ENCODE data around the gene POLR1E.

POLR1E gene

GRCh38 chr9:37437621-37438020 lies 48.1 kb upstream of the POLR1E start:
- Histone ChIP-seq H3K9ac (ENCODE audit: low read length) (no peak overlapping the region), H3K27me3 (ENCODE audit: low read length) (no peaks in the 10 kb centered on the region), H3K79me2 (ENCODE audit: insufficient read depth, low read length) (peaks cover 27% of the 10 kb centered on the region), H3K36me3 (ENCODE audit: low read length) (peaks cover 33% of the 10 kb centered on the region), H3F3A (ENCODE audit: insufficient read depth) (peaks cover 30% of the 10 kb centered on the region), H3K4me3 (ENCODE audit: insufficient read depth, low read length, poor library complexity, severe bottlenecking) (no peak overlapping the region), H2AFZ (ENCODE audit: low read depth, low read length, severe bottlenecking) (no peak overlapping the region), H3K4me2 (ENCODE audit: low read depth, low read length, poor library complexity, severe bottlenecking) (no peak overlapping the region), H3K9me3 (ENCODE audit: insufficient read depth, low read length) (no peaks in the 10 kb centered on the region), H4K20me1 (ENCODE audit: low read depth, low read length) (no peaks in the 10 kb centered on the region; the same call in 1 of the 2 replicates), H3K9me2 (replicated peaks; ENCODE audit: insufficient read depth, low read length) (no peaks in the 10 kb centered on the region), H3K27ac (ENCODE audit: low read depth, low read length) (no peak overlapping the region)
- TF ChIP-seq, protein P1, sequence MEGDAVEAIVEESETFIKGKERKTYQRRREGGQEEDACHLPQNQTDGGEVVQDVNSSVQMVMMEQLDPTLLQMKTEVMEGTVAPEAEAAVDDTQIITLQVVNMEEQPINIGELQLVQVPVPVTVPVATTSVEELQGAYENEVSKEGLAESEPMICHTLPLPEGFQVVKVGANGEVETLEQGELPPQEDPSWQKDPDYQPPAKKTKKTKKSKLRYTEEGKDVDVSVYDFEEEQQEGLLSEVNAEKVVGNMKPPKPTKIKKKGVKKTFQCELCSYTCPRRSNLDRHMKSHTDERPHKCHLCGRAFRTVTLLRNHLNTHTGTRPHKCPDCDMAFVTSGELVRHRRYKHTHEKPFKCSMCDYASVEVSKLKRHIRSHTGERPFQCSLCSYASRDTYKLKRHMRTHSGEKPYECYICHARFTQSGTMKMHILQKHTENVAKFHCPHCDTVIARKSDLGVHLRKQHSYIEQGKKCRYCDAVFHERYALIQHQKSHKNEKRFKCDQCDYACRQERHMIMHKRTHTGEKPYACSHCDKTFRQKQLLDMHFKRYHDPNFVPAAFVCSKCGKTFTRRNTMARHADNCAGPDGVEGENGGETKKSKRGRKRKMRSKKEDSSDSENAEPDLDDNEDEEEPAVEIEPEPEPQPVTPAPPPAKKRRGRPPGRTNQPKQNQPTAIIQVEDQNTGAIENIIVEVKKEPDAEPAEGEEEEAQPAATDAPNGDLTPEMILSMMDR (IDR thresholded peaks at IDR 0.05; ENCODE audit: insufficient read depth, low read length, poor library complexity, severe bottlenecking): no peak
- TF ChIP-seq EZH2phosphoT487 (conservative IDR thresholded peaks at IDR 0.05; ENCODE audit: low read length): no peak

DNA sequence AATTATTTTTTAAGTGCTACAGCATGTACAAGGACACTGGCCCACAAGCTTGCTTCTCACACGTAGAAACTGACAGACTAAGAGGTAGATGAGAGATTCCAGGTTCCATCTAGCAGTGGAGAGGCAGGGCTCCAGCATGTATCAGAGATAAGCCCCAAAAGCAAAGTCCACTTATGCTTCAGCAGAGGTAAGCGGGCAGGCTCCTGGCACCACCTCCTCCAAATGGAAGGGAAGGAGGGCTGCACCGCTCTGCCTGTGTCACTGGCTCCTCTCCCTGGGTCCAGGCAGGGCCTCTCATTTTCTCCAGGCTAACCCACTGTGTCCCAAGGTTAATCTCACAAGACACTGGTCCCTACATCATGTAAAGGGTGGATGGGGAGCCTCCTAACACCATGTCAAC lies 47.4 kb upstream of the POLR1E start:
- H3K27me3 ChIP-seq (ENCODE audit: low read length): no peaks in the 10 kb centered on the region
- no peaks in the 10 kb centered on the region for H3K9me2 ChIP-seq (replicated peaks; ENCODE audit: insufficient read depth, low read length)
- H3F3A ChIP-seq (ENCODE audit: insufficient read depth): peaks cover 30% of the 10 kb centered on the region
- no peak overlapping the region for H3K9ac ChIP-seq (ENCODE audit: low read length)
- H3K4me2 ChIP-seq (ENCODE audit: low read depth, low read length, poor library complexity, severe bottlenecking): no peak overlapping the region
- H3K79me2 ChIP-seq (ENCODE audit: insufficient read depth, low read length): peaks cover 30% of the 10 kb centered on the region
- peaks cover 33% of the 10 kb centered on the region for H3K36me3 ChIP-seq (ENCODE audit: low read length)
- no peak overlapping the region for H2AFZ ChIP-seq (ENCODE audit: low read depth, low read length, severe bottlenecking)
- no peak for TF ChIP-seq EZH2phosphoT487 (conservative IDR thresholded peaks at IDR 0.05; ENCODE audit: low read length)
- TF ChIP-seq, protein P1 (IDR thresholded peaks at IDR 0.05; ENCODE audit: insufficient read depth, low read length, poor library complexity, severe bottlenecking): no peak
- no peak overlapping the region for H3K27ac ChIP-seq (ENCODE audit: low read depth, low read length)
- no peak overlapping the region for H3K4me3 ChIP-seq (ENCODE audit: insufficient read depth, low read length, poor library complexity, severe bottlenecking)
- no peaks in the 10 kb centered on the region; the same call in 1 of the 2 replicates for H4K20me1 ChIP-seq (ENCODE audit: low read depth, low read length)
- no peaks in the 10 kb centered on the region for H3K9me3 ChIP-seq (ENCODE audit: insufficient read depth, low read length)

GRCh38 chr9:37441776-37442370 lies 43.9 kb upstream of the POLR1E start:
- Histone ChIP-seq H3K9ac (ENCODE audit: low read length) (no peak overlapping the region), H3K79me2 (ENCODE audit: insufficient read depth, low read length) (peaks cover 48% of the 10 kb centered on the region), H3K9me3 (ENCODE audit: insufficient read depth, low read length) (no peaks in the 10 kb centered on the region), H2AFZ (ENCODE audit: low read depth, low read length, severe bottlenecking) (no peak overlapping the region), H3K4me2 (ENCODE audit: low read depth, low read length, poor library complexity, severe bottlenecking) (no peak overlapping the region), H4K20me1 (ENCODE audit: low read depth, low read length) (peaks cover 6% of the 10 kb centered on the region; the same call in 1 of the 2 replicates), H3K36me3 (ENCODE audit: low read length) (peaks cover 28% of the 10 kb centered on the region), H3K27me3 (ENCODE audit: low read length) (no peaks in the 10 kb centered on the region), H3K9me2 (replicated peaks; ENCODE audit: insufficient read depth, low read length) (no peaks in the 10 kb centered on the region), H3F3A (ENCODE audit: insufficient read depth) (peaks cover 30% of the 10 kb centered on the region), H3K4me3 (ENCODE audit: insufficient read depth, low read length, poor library complexity, severe bottlenecking) (no peak overlapping the region), H3K27ac (ENCODE audit: low read depth, low read length) (no peak overlapping the region)
- TF ChIP-seq EZH2phosphoT487 (conservative IDR thresholded peaks at IDR 0.05; ENCODE audit: low read length): no peak
- TF ChIP-seq, protein P1 (IDR thresholded peaks at IDR 0.05; ENCODE audit: insufficient read depth, low read length, poor library complexity, severe bottlenecking): no peak

All from SU-DHL-6 (cell line).